ENCODE results near the gene UMPS.

Gene UMPS

DNA sequence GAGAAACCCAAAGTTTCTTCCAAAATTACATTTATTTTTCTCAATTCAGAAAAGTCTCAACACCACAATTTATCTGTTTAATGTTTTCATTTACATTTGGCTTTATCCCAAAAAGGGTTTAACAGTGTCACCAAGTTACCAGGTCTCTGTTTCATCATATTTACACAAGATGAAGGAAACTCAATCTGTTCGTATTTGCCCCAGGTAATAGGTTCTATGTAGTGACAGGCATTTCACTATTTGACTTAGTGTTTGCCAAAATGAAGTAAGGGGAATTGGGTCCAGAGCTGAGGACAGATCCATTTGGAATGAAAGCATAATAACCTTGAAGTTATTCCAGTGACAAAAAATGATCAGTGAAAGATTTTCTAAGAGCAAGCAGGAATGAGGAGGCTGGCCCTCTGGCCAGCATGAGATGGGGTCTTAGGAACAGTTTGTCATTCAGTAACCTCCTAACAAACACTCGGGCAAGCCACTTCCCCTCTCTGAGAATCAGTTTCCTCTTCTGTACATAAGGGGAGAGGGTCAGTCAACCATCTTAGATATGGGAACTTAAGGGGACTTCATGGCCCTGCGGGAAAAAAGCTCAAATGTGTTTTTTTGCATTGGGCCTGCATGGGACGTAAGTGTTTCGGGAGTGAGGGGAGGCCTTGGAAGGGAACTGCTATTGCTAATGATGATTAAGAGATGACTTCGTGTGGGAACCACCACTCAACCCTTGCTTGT is 31.8 kb downstream of the UMPS start:
- H3K27ac ChIP-seq: no peak overlapping the region
- peak overlapping the region; percentile 6 for H3K4me2 ChIP-seq
- H3K9me3 ChIP-seq: no peaks in the 10 kb centered on the region
- no peaks in the 10 kb centered on the region for H4K20me1 ChIP-seq
- no peak for TF ChIP-seq Cebpa-rat (IDR thresholded peaks at IDR 0.05)
- H3K9ac ChIP-seq: no peak overlapping the region
- no peaks in the 10 kb centered on the region for H3K36me3 ChIP-seq
- H3K27me3 ChIP-seq: no peaks in the 10 kb centered on the region
- H3K4me1 ChIP-seq: peaks cover 26% of the 10 kb centered on the region
- no peak overlapping the region for H3K4me3 ChIP-seq

- Histone ChIP-seq H3K27ac (no peak overlapping the region), H3K27me3 (no peaks in the 10 kb centered on the region), H3K4me3 (no peak overlapping the region), H3K9me3 (no peaks in the 10 kb centered on the region), H3K36me3 (no peaks in the 10 kb centered on the region), H3K4me1 (peaks cover 26% of the 10 kb centered on the region), H4K20me1 (no peaks in the 10 kb centered on the region), H3K9ac (no peak overlapping the region), H3K4me2 (peak overlapping the region; percentile 6)
- no peak for TF ChIP-seq Cebpa-rat (IDR thresholded peaks at IDR 0.05)
Measured at GRCh38 chr3:124762661-124763011, 32.4 kb downstream of the UMPS start.

- no peak overlapping the region for H3K4me2 ChIP-seq
- no peak overlapping the region for H3K9ac ChIP-seq
- H3K9me3 ChIP-seq: no peaks in the 10 kb centered on the region
- H3K4me3 ChIP-seq: no peak overlapping the region
- H3K27ac ChIP-seq: no peak overlapping the region
- no peak for TF ChIP-seq Cebpa-rat (IDR thresholded peaks at IDR 0.05)
- no peaks in the 10 kb centered on the region for H4K20me1 ChIP-seq
- no peaks in the 10 kb centered on the region for H3K27me3 ChIP-seq
- H3K4me1 ChIP-seq: peaks cover 26% of the 10 kb centered on the region
- H3K36me3 ChIP-seq: no peaks in the 10 kb centered on the region
Measured at GRCh38 chr3:124763206-124763605, 33.0 kb downstream of the UMPS start.

- no peak overlapping the region for H3K9ac ChIP-seq
- H3K4me2 ChIP-seq: no peak overlapping the region
- TF ChIP-seq Cebpa-rat (IDR thresholded peaks at IDR 0.05): no peak
- no peak overlapping the region for H3K27ac ChIP-seq
- H3K4me3 ChIP-seq: no peak overlapping the region
- H3K36me3 ChIP-seq: no peaks in the 10 kb centered on the region
- H3K27me3 ChIP-seq: no peaks in the 10 kb centered on the region
- peaks cover 26% of the 10 kb centered on the region for H3K4me1 ChIP-seq
- no peaks in the 10 kb centered on the region for H4K20me1 ChIP-seq
- H3K9me3 ChIP-seq: no peaks in the 10 kb centered on the region
Measured at GRCh38 chr3:124763644-124764358, 33.5 kb downstream of the UMPS start.

GRCh38 chr3:124764746-124765145 is 34.5 kb downstream of the UMPS start:
- H4K20me1 ChIP-seq: no peaks in the 10 kb centered on the region
- H3K9ac ChIP-seq: no peak overlapping the region
- H3K27ac ChIP-seq: no peak overlapping the region
- H3K4me3 ChIP-seq: no peak overlapping the region
- H3K4me2 ChIP-seq: 0 out of 2 replicates have a peak overlapping the region, but pooled peaks have one; percentile 28
- H3K36me3 ChIP-seq: no peaks in the 10 kb centered on the region
- no peak for TF ChIP-seq Cebpa-rat (IDR thresholded peaks at IDR 0.05)
- peaks cover 26% of the 10 kb centered on the region for H3K4me1 ChIP-seq
- H3K27me3 ChIP-seq: no peaks in the 10 kb centered on the region
- no peaks in the 10 kb centered on the region for H3K9me3 ChIP-seq

- no peak overlapping the region for H3K4me3 ChIP-seq
- no peaks in the 10 kb centered on the region for H3K9me3 ChIP-seq
- no peak overlapping the region for H3K27ac ChIP-seq
- H3K36me3 ChIP-seq: no peaks in the 10 kb centered on the region
- H3K27me3 ChIP-seq: no peaks in the 10 kb centered on the region
- no peaks in the 10 kb centered on the region for H4K20me1 ChIP-seq
- H3K4me1 ChIP-seq: peaks cover 26% of the 10 kb centered on the region
- H3K9ac ChIP-seq: no peak overlapping the region
- H3K4me2 ChIP-seq: peak overlapping the region; percentile 28; the same call in 1 of the 2 replicates
- TF ChIP-seq Cebpa-rat (IDR thresholded peaks at IDR 0.05): no peak
Measured at GRCh38 chr3:124765197-124765840, 35.1 kb downstream of the UMPS start.

- Histone ChIP-seq H3K9me3 (no peaks in the 10 kb centered on the region), H4K20me1 (no peaks in the 10 kb centered on the region), H3K36me3 (no peaks in the 10 kb centered on the region), H3K27ac (no peak overlapping the region), H3K4me2 (no peak overlapping the region), H3K27me3 (peaks cover 4% of the 10 kb centered on the region), H3K4me1 (peaks cover 25% of the 10 kb centered on the region), H3K4me3 (no peak overlapping the region), H3K9ac (no peak overlapping the region)
- TF ChIP-seq Cebpa-rat (IDR thresholded peaks at IDR 0.05): no peak
Measured at GRCh38 chr3:124766113-124767095, 36.2 kb downstream of the UMPS start.

- H4K20me1 ChIP-seq: no peaks in the 10 kb centered on the region
- H3K4me1 ChIP-seq: peaks cover 19% of the 10 kb centered on the region
- no peak for TF ChIP-seq Cebpa-rat (IDR thresholded peaks at IDR 0.05)
- H3K27me3 ChIP-seq: peaks cover 12% of the 10 kb centered on the region
- no peak overlapping the region for H3K27ac ChIP-seq
- H3K9ac ChIP-seq: no peak overlapping the region
- no peaks in the 10 kb centered on the region for H3K9me3 ChIP-seq
- no peak overlapping the region for H3K4me2 ChIP-seq
- H3K36me3 ChIP-seq: no peaks in the 10 kb centered on the region
- H3K4me3 ChIP-seq: no peak overlapping the region
Measured at GRCh38 chr3:124767264-124767663, 37.0 kb downstream of the UMPS start.

DNA sequence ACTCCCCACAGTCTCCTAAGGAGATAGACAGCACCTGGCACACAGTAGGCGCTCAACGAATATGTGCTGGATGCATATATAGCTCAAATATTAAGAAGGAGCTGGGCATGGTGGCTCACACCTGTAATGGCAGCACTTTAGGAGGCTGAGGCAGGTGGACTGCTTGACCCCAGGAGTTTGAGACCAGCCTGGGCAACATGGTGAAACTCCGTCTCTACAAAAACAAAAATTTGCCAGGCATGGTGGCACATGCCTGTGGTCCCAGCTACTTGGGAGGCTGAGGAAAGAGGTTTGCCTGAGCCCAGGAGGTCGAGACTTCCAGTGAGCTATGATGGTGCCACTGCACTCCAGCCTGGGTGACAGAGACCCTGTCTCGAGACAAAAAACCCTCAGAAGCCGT is 37.4 kb downstream of the UMPS start:
- Histone ChIP-seq H4K20me1 (no peaks in the 10 kb centered on the region), H3K9ac (no peak overlapping the region), H3K4me1 (peaks cover 19% of the 10 kb centered on the region), H3K27ac (no peak overlapping the region), H3K4me2 (no peak overlapping the region), H3K27me3 (peaks cover 17% of the 10 kb centered on the region), H3K36me3 (no peaks in the 10 kb centered on the region), H3K9me3 (no peaks in the 10 kb centered on the region), H3K4me3 (no peak overlapping the region)
- TF ChIP-seq Cebpa-rat (IDR thresholded peaks at IDR 0.05): no peak

Measured in BLaER1 (cell line).